ENCODE results near the gene HRH3.

DNA sequence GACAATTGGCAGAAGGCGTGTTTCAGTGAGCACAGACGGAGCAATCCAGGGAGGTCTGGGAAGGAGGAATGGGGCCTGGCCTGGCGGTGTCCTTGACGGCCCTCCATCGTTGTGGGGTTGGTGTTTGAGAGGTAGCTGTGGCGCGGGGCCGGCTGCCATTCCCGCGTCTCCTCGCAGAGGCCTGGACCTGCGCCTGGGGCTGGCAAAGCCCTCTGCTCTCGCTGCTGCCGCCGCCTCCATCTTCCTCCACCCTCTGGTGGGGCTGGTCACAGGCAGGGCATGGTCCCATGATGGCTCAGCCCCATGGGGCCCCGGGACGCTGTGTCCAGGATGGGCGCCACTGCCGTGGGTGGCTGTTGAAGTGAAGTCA lies 25.8 kb upstream of the HRH3 start:
- TF ChIP-seq, protein P1, sequence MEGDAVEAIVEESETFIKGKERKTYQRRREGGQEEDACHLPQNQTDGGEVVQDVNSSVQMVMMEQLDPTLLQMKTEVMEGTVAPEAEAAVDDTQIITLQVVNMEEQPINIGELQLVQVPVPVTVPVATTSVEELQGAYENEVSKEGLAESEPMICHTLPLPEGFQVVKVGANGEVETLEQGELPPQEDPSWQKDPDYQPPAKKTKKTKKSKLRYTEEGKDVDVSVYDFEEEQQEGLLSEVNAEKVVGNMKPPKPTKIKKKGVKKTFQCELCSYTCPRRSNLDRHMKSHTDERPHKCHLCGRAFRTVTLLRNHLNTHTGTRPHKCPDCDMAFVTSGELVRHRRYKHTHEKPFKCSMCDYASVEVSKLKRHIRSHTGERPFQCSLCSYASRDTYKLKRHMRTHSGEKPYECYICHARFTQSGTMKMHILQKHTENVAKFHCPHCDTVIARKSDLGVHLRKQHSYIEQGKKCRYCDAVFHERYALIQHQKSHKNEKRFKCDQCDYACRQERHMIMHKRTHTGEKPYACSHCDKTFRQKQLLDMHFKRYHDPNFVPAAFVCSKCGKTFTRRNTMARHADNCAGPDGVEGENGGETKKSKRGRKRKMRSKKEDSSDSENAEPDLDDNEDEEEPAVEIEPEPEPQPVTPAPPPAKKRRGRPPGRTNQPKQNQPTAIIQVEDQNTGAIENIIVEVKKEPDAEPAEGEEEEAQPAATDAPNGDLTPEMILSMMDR (IDR thresholded peaks at IDR 0.05; ENCODE audit: low read depth, low read length, poor library complexity, severe bottlenecking): no peak
- no peak for TF ChIP-seq EZH2phosphoT487 (IDR thresholded peaks at IDR 0.05; ENCODE audit: borderline replicate concordance, low read length)
